ENCODE measurements around the gene HES5.
"Not testable (repeated sequence)": the region's sequence is repeated elsewhere in the genome, so short reads cannot be mapped to it uniquely, and the experiment has no call there.

The HES5 gene

GRCh38 chr1:2560299-2561073 is 30.4 kb upstream of the HES5 start:
- no peak for DNase-seq

- DNase-seq, result no peak
Measured at GRCh38 chr1:2559509-2560298, 29.6 kb upstream of the HES5 start.

- no peak for DNase-seq
Measured at GRCh38 chr1:2558861-2559260, 28.8 kb upstream of the HES5 start.

DNA sequence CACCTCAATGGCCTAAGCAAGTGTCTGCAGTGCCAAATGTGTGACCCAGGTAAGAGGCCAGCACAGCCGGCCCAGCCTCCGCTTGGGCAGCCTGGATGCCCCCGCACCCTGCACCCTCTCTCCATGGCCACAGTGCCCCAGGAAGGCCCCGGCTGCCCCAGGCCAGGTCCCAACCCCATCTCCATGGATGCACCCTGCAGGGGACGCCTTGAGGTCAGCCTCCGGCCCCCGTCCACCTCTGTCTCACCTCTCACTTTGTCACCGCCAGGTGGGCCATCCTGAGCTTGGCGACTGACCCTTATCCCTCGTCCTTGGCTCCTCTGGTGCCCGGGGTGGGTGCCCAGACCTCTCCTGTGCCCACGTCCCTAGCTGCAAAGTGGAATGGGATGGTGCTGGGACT is 28.4 kb upstream of the HES5 start:
- DNase-seq, result no peak

GRCh38 chr1:2557482-2558400 is 27.7 kb upstream of the HES5 start:
- DNase-seq, result no peak

DNA sequence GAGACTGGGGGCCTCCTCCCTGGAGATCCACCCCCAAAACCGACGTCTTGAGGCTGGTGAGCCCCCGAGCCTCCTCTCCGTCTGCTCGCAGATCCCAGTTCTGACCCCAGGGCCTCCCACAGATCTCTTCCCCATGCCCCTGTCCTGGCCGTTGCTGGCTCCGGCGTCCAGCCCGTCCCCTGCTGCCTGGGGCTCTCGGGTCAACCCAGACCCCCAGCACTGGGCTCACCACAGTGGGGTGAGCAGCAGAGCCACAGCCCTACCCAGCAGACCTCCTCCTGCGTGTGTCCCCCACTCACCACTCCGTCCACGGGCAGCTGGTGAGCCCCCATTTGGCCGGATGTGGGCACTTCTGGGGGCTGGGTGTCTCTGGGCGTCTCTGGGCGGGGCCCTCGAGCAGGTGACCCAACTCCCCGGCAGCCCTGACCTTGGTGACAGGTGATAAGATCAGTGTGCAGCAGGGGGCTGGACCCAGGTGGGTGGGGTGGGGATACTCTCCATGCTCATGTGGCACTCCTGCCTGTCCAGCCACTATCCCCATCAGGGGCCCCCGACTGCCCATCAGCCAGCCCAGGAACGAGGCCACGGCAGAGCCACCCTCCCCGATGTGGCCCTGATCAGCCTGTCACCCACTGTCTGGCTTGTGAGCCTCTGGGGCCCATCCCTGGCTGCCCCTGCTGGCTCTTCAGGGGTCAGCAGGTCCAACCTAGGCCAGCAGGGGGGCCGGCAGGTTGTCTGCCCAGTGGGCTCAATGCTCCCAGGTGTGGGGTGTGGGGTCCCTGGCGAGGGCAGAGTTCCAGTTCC is 26.8 kb upstream of the HES5 start:
- DNase-seq, result no peak

DNA sequence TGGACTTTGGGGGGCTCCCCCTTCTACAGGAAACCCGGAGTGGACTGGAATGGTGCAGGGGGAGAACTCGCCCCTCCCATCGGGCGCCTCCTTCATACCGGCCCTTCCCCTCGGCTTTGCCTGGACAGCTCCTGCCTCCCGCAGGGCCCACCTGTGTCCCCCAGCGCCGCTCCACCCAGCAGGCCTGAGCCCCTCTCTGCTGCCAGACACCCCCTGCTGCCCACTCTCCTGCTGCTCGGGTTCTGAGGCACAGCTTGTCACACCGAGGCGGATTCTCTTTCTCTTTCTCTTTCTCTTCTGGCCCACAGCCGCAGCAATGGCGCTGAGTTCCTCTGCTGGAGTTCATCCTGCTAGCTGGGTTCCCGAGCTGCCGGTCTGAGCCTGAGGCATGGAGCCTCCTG is 26.2 kb upstream of the HES5 start, which contains the start of gene TNFRSF14:
Gene TNFRSF14 (plus strand): TSS at position 95 of the 401 bp plus-strand sequence. CDS start 294 bp downstream, at position 389.
- no peak for DNase-seq

- no peak for DNase-seq
Measured at GRCh38 chr1:2555634-2556276, 25.7 kb upstream of the HES5 start.

GRCh38 chr1:2554621-2555387 is 24.7 kb upstream of the HES5 start:
- DNase-seq, result no peak

GRCh38 chr1:2553871-2554620 is 24.0 kb upstream of the HES5 start:
- no peak for DNase-seq

GRCh38 chr1:2553076-2553475 is 23.0 kb upstream of the HES5 start:
- not testable (repeated sequence) for DNase-seq

DNA sequence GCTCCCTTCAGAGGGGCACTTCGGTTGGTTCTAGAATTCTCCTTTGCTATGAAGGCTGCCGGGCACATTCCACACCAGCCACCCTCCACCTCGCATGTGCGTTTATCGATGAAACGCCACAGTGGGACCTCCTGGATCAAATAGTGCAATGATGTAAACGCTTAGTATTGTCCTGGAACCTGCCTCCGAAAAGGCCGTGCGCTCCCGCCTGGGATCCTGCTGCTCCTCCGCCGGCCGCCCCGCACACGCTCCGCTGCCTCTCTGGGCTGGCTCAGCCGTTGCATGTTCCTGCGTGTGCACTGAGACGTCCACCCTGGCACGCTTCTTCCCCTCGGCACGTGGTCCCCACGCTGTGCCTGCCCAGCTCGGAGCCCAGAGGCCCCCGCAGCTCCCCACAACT is 22.1 kb upstream of the HES5 start:
- DNase-seq, result no peak

DNA sequence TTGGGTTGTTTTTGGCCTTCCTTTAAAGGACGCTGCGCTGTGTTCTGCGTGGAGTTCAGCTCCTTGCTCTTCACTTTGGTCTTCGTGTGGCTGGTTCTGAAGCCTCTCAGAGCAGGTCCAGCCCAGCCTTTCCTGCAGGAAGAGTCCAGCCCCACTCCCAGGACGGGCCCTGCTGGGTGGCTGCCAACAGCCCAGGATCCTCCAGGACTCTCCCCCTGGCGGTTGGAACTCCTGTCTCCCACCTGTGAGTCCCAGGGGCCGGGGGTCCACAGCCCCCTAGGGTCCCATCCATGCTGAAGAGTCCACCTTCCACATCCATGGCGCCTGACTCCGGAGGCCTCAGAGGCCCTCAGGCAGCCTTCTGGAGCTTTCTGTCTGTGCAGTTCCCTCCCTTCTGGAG is 21.5 kb upstream of the HES5 start:
- not testable (repeated sequence) for DNase-seq

DNA sequence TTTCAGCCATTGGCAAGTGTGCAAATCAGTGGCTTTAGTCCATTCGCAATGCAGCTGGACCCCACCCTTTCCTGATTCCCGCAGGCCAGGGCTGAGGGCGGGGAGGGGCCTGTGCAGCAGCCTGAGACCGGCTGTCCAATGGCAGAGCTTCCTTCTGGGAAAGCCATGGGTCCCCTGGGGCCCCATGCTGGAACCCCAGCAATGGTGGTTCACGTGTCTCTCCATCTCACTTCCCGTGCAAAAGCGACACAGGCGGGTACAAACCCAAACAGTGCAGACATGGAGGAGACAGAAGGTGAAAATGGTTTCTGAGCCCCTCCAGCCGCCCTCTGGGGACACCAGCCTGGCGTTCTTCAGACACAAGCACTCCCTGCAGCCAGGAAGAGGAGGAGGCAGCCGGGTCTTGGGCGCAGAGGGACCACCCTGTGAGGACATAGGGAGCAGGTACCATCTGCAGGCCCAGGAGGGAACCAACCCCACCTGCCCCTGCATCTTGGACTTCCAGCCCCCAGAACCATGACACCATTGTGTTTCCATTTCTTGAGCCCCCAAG is 20.3 kb upstream of the HES5 start:
- DNase-seq, result not testable (repeated sequence)

- not testable (repeated sequence) for DNase-seq
Measured at GRCh38 chr1:2549367-2550029, 19.4 kb upstream of the HES5 start.

- DNase-seq, result peak; percentile 30
Measured at GRCh38 chr1:2548068-2548589, 18.1 kb upstream of the HES5 start.

GRCh38 chr1:2547210-2548067 is 17.4 kb upstream of the HES5 start:
- no peak for DNase-seq
